Astrocyte (in vitro differentiated cells and primary cell): ENCODE results near the gene NFATC1.

Source experiments
- EZH2 ChIP-seq: IDR thresholded peaks from 2 replicates; pipeline ENCODE4 v1.6.1; 2012; ENCODE audit warnings: mild to moderate bottlenecking, low read length, inconsistent platforms; ENCODE audit not compliant: insufficient read depth
- TF ChIP-seq, protein P1 (sequence below): IDR thresholded peaks from 2 replicates; pipeline ENCODE4 v1.5.1; 2011; ENCODE audit warnings: low read depth, mild to moderate bottlenecking, inconsistent platforms, low read length, moderate library complexity; ENCODE audit not compliant: insufficient read depth

DNA sequence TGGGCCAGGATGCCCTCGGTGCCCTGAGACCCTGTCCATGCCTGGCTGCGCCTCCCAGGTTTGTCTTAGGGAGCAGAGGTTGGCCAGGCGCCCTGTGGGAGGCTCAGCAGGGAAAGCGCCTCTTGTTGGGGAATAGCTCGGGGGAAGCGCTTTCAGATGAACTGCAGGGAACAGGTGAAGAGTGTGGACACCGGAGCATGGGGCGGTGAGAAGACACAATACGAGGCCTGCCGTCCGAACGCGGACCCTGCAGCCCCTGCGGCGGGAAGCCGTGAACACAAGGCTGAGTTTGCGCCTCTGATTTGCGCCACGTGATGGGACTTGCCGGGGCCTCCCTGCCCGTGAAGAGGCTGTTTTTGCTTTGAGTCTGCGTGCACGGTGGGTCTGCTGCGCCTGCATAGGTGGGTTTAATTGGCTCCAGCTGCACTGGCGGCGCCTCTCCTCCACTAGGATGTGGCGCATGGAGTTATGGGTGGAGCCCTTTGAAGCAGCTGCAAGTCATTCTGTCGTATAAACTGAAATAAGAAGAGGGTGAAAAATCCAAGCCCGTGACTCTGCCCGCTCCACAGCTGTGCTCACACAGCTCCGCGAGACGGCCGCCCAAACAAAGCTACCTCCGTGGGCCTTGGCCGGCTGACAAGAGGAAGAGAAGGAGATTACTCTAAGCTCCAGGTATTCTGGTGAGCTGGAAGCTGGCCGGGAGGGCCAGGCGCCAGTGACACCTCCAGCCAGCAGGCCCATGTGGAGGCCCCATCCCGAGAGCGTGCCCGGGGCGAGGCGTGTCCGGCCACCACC, 180.4 kb downstream of the NFATC1 start:
- TF ChIP-seq, protein P1, sequence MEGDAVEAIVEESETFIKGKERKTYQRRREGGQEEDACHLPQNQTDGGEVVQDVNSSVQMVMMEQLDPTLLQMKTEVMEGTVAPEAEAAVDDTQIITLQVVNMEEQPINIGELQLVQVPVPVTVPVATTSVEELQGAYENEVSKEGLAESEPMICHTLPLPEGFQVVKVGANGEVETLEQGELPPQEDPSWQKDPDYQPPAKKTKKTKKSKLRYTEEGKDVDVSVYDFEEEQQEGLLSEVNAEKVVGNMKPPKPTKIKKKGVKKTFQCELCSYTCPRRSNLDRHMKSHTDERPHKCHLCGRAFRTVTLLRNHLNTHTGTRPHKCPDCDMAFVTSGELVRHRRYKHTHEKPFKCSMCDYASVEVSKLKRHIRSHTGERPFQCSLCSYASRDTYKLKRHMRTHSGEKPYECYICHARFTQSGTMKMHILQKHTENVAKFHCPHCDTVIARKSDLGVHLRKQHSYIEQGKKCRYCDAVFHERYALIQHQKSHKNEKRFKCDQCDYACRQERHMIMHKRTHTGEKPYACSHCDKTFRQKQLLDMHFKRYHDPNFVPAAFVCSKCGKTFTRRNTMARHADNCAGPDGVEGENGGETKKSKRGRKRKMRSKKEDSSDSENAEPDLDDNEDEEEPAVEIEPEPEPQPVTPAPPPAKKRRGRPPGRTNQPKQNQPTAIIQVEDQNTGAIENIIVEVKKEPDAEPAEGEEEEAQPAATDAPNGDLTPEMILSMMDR: no peak
- TF ChIP-seq EZH2: no peak
